H9 (cell line): ENCODE data around the gene RPS17. TPM values are rescaled to one million over a fixed set of nuclear protein-coding genes. Genes with fewer than 3 reads are reported as not detected.
"Not testable (repeated sequence)": the region's sequence is repeated elsewhere in the genome, so short reads cannot be mapped to it uniquely, and the experiment has no call there.

ENCODE experiments used
- DNase-seq: peaks from one replicate; pipeline ENCODE4 v3.0.0-alpha.2; 2017
- H2AFZ ChIP-seq: one replicate; pipeline ENCODE4 v1.6.1; 2013; ENCODE audit warnings: mild to moderate bottlenecking, low read length, control low read depth, moderate library complexity
- H2AK5ac ChIP-seq: 2 replicates; pipeline ENCODE4 v1.6.1; 2013; ENCODE audit warnings: low read length, control low read depth, mixed read lengths; ENCODE audit not compliant: insufficient read length
- H2BK120ac ChIP-seq: one replicate; pipeline ENCODE4 v1.6.1; 2013; ENCODE audit warnings: low read depth, mild to moderate bottlenecking, low read length, control low read depth, inconsistent platforms; ENCODE audit not compliant: poor library complexity, severe bottlenecking
- H2BK12ac ChIP-seq: 2 replicates; pipeline ENCODE4 v1.6.1; 2013; ENCODE audit warnings: low read length, control low read depth, mixed read lengths, low read depth; ENCODE audit not compliant: insufficient read length
- H2BK15ac ChIP-seq: 2 replicates; pipeline ENCODE4 v1.6.1; 2013; ENCODE audit warnings: low read depth, low read length, control low read depth
- H2BK20ac ChIP-seq: one replicate; pipeline ENCODE4 v1.6.1; 2013; ENCODE audit warnings: low read depth, mild to moderate bottlenecking, low read length, control low read depth, inconsistent platforms; ENCODE audit not compliant: poor library complexity, severe bottlenecking
- H2BK5ac ChIP-seq: 2 replicates; pipeline ENCODE4 v1.6.1; 2013; ENCODE audit warnings: low read length, control low read depth, mixed read lengths; ENCODE audit not compliant: insufficient read length
- H3K14ac ChIP-seq: 2 replicates; pipeline ENCODE4 v1.6.1; 2013; ENCODE audit warnings: low read length, control low read depth; ENCODE audit not compliant: insufficient read depth
- H3K18ac ChIP-seq: 2 replicates; pipeline ENCODE4 v1.6.1; 2013; ENCODE audit warnings: low read depth, mild to moderate bottlenecking, mixed read lengths, low read length, control low read depth; ENCODE audit not compliant: insufficient read length
- H3K23ac ChIP-seq: 2 replicates; pipeline ENCODE4 v1.6.1; 2013; ENCODE audit warnings: low read length, control low read depth, mixed read lengths, low read depth; ENCODE audit not compliant: insufficient read length
- H3K23me2 ChIP-seq: 2 replicates; pipeline ENCODE4 v1.6.1; 2013; ENCODE audit warnings: low read depth, mild to moderate bottlenecking, mixed read lengths, low read length, control low read depth; ENCODE audit not compliant: insufficient read length, poor library complexity, severe bottlenecking
- H3K27ac ChIP-seq: 2 replicates; pipeline ENCODE4 v1.5.1; 2013; ENCODE audit warnings: low read length, control low read depth, mixed read lengths, low read depth; ENCODE audit not compliant: insufficient read length
- H3K27me3 ChIP-seq: 2 replicates; pipeline ENCODE4 v1.6.1; 2013; ENCODE audit warnings: low read length, control low read depth, inconsistent platforms; ENCODE audit not compliant: insufficient read depth
- H3K4ac ChIP-seq: 2 replicates; pipeline ENCODE4 v1.6.1; 2013; ENCODE audit warnings: low read depth, mild to moderate bottlenecking, control low read depth, inconsistent platforms, low read length, moderate library complexity
- H3K4me1 ChIP-seq: 2 replicates; pipeline ENCODE4 v1.6.1; 2013; ENCODE audit warnings: low read length, control low read depth, inconsistent platforms; ENCODE audit not compliant: insufficient read depth
- H3K4me2 ChIP-seq: 2 replicates; pipeline ENCODE4 v1.6.1; 2013; ENCODE audit warnings: low read length, control low read depth, mixed read lengths; ENCODE audit not compliant: insufficient read length, insufficient read depth
- H3K56ac ChIP-seq: 2 replicates; pipeline ENCODE4 v1.6.1; 2013; ENCODE audit warnings: low read depth, mild to moderate bottlenecking, mixed read lengths, low read length, control low read depth; ENCODE audit not compliant: insufficient read length
- H3K79me1 ChIP-seq: 2 replicates; pipeline ENCODE4 v1.6.1; 2013; ENCODE audit warnings: low read depth, mild to moderate bottlenecking, moderate library complexity, low read length, control low read depth, inconsistent platforms; ENCODE audit not compliant: insufficient read depth, poor library complexity, severe bottlenecking
- H3K79me2 ChIP-seq: 2 replicates; pipeline ENCODE4 v1.6.1; 2013; ENCODE audit warnings: low read length, control low read depth, inconsistent platforms; ENCODE audit not compliant: insufficient read depth
- H3K9ac ChIP-seq: 2 replicates; pipeline ENCODE4 v1.6.1; 2013; ENCODE audit warnings: low read length, control low read depth, mixed read lengths; ENCODE audit not compliant: insufficient read length; ENCODE audit errors: extremely low read depth
- H3K9me3 ChIP-seq: one replicate; pipeline ENCODE4 v1.6.1; 2013; ENCODE audit warnings: low read depth, low read length, inconsistent platforms; ENCODE audit not compliant: control insufficient read depth
- H3T11ph ChIP-seq: one replicate; pipeline ENCODE4 v1.6.1; 2013; ENCODE audit warnings: mild to moderate bottlenecking, low read length, control low read depth, inconsistent platforms
- H4K20me1 ChIP-seq: one replicate; pipeline ENCODE4 v1.6.1; 2013; ENCODE audit not compliant: control insufficient read depth, insufficient read length, insufficient read depth
- H4K5ac ChIP-seq: 2 replicates; pipeline ENCODE4 v1.6.1; 2013; ENCODE audit warnings: low read depth, mild to moderate bottlenecking, mixed read lengths, low read length, control low read depth; ENCODE audit not compliant: insufficient read length
- H4K8ac ChIP-seq: replicated peaks from 2 replicates; pipeline ENCODE4 v1.6.1; 2013; ENCODE audit warnings: low read length, control low read depth, mixed read lengths, low read depth; ENCODE audit not compliant: insufficient read length
- H4K91ac ChIP-seq: 2 replicates; pipeline ENCODE4 v1.6.1; 2013; ENCODE audit warnings: low read depth, mild to moderate bottlenecking, moderate library complexity, mixed read lengths, low read length, control low read depth; ENCODE audit not compliant: insufficient read length
- H3K27ac Mint-ChIP-seq, 3 experiments: 2 replicates in 2 of 3; 3 replicates in 1 of 3; pipeline ENCODE4 v1.8.0; 2020 to 2021; ENCODE audit warnings: mixed read lengths in 3 of 3, mild to moderate bottlenecking in 1 of 3, moderate library complexity in 1 of 3
- H3K27me3 Mint-ChIP-seq: 2 replicates; pipeline ENCODE4 v1.8.0; 2021; ENCODE audit warnings: low read depth, mild to moderate bottlenecking, moderate library complexity, mixed read lengths
- H3K36me3 Mint-ChIP-seq, 3 experiments: 2 replicates in 2 of 3; 3 replicates in 1 of 3; pipeline ENCODE4 v1.8.0; 2020 to 2021; ENCODE audit warnings: low read depth in 3 of 3, mixed read lengths in 3 of 3; ENCODE audit not compliant: insufficient read depth in 1 of 3
- H3K4me1 Mint-ChIP-seq, 2 experiments: 2 replicates each; pipeline ENCODE4 v1.8.0; 2020; ENCODE audit warnings: mixed read lengths in 2 of 2
- H3K4me3 Mint-ChIP-seq, 2 experiments: 2 replicates in 1 of 2; 3 replicates in 1 of 2; pipeline ENCODE4 v1.8.0; 2020 to 2021; ENCODE audit warnings: mild to moderate bottlenecking in 2 of 2, mixed read lengths in 2 of 2, moderate library complexity in 1 of 2
- H3K9me3 Mint-ChIP-seq, 2 experiments: 2 replicates in 1 of 2; 3 replicates in 1 of 2; pipeline ENCODE4 v1.8.0; 2020; ENCODE audit warnings: mild to moderate bottlenecking in 2 of 2, mixed read lengths in 2 of 2, moderate library complexity in 1 of 2
- WGBS: extraction: QIAGEN DNeasy Blood & Tissue Kit; methylation state at CpG from one replicate; pipeline ENCODE4 v1.1.7; 2013; ENCODE audit warnings: missing lambda C conversion rate, low lambda C conversion rate, mixed read lengths; ENCODE audit not compliant: insufficient read length; ENCODE audit errors: extremely low coverage; 5-methylcytosine and 5-hydroxymethylcytosine counted together
- total RNA-seq: library from RNA; stranded (reverse); gene quantifications from 2 replicates; pipeline ENCODE4 v1.2.1, GENCODE V29; 2021
- TF ChIP-seq, protein P1 (sequence below): fragments of 200-600 bp; sonication (generic); conservative IDR thresholded peaks from 3 replicates; pipeline ENCODE4 v1.8.0; 2021; ENCODE audit warnings: antibody characterized with exemption, mild to moderate bottlenecking

The RPS17 gene
- total RNA-seq, 1 experiment from 2014 or later: 2,597 TPM

DNA sequence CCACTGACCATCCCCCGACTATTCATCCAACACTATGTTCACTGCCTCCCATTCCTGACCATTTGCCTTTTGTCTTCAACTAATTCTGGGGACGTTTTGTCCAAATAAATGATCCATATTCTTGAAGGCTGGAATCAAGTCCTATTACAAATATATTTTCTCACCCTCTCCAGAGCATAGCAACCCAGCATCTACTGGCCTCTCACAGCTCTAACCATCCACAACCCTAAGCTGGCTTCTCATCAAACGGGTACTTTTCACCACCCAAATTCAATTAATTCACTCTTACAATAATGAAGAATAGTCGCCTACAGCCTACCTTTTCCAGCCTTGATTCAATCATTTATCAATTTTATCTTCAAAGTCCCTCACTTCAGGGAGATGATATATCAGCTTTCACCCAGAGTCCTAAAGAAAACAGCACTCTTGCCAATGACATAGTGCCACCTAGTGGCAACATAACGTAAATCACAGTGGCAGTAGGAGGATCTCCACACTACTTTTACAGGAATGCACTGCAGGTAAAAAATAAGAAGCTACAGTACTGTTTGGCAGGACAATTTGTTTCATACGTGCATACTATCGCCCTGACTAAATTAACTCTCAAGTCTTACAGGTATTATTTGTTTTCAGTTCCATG lies 37.4 kb downstream of the RPS17 start:
- H4K91ac ChIP-seq, DNase-seq, H4K20me1 ChIP-seq, H3T11ph ChIP-seq, H2AK5ac ChIP-seq, H3K14ac ChIP-seq, H3K4me2 ChIP-seq, H3K4me1 ChIP-seq, H2BK12ac ChIP-seq, H3K23me2 ChIP-seq, H3K79me2 ChIP-seq, H3K4me3 Mint-ChIP-seq, H3K9me3 Mint-ChIP-seq, H4K8ac ChIP-seq, H3K23ac ChIP-seq, H3K79me1 ChIP-seq, H3K56ac ChIP-seq, H2BK5ac ChIP-seq, H2BK120ac ChIP-seq, H3K27me3 ChIP-seq, H3K27ac Mint-ChIP-seq, H3K4ac ChIP-seq, H3K9ac ChIP-seq, H3K4me1 Mint-ChIP-seq, H3K27ac ChIP-seq, H3K36me3 Mint-ChIP-seq, H3K18ac ChIP-seq, H2BK20ac ChIP-seq, H3K9me3 ChIP-seq, H4K5ac ChIP-seq, H2AFZ ChIP-seq, H2BK15ac ChIP-seq, H3K27me3 Mint-ChIP-seq: not testable (repeated sequence)
- WGBS: no CpG with 5 or more reads among the region's 7 CpGs
- TF ChIP-seq, protein P1, sequence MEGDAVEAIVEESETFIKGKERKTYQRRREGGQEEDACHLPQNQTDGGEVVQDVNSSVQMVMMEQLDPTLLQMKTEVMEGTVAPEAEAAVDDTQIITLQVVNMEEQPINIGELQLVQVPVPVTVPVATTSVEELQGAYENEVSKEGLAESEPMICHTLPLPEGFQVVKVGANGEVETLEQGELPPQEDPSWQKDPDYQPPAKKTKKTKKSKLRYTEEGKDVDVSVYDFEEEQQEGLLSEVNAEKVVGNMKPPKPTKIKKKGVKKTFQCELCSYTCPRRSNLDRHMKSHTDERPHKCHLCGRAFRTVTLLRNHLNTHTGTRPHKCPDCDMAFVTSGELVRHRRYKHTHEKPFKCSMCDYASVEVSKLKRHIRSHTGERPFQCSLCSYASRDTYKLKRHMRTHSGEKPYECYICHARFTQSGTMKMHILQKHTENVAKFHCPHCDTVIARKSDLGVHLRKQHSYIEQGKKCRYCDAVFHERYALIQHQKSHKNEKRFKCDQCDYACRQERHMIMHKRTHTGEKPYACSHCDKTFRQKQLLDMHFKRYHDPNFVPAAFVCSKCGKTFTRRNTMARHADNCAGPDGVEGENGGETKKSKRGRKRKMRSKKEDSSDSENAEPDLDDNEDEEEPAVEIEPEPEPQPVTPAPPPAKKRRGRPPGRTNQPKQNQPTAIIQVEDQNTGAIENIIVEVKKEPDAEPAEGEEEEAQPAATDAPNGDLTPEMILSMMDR: peak; percentile 31; the same call in 2 of the 3 replicates

DNA sequence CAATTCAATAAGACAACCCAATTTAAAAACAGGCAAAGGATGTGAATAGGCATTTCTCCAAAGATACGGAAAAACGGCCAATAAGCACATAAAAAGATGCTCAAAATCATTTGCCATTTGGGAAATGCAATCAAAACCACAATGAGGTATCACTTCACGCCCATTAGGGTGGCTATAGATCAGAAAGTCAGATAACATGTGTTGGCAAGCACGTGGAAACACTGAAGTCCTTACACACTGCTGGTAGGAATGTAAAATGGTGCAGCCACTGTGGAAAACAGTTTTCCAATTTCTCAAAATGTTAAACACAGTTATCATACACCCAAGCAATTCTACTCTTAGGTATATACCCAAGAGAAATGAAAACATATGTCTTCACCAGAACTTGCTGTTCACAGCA lies 39.5 kb downstream of the RPS17 start:
- H3K18ac ChIP-seq, H2BK120ac ChIP-seq, H3K27me3 Mint-ChIP-seq, H3K23ac ChIP-seq, H4K20me1 ChIP-seq, H4K5ac ChIP-seq, H3K4me1 ChIP-seq, H4K8ac ChIP-seq, H3K9me3 Mint-ChIP-seq, H3K14ac ChIP-seq, H2AFZ ChIP-seq, DNase-seq, H3K9me3 ChIP-seq, H3T11ph ChIP-seq, H2BK12ac ChIP-seq, H3K4me3 Mint-ChIP-seq, H3K27me3 ChIP-seq, H3K79me2 ChIP-seq, H3K27ac ChIP-seq, H3K4me2 ChIP-seq, H3K4me1 Mint-ChIP-seq, H3K56ac ChIP-seq, H4K91ac ChIP-seq, H3K23me2 ChIP-seq, H3K36me3 Mint-ChIP-seq, H2BK15ac ChIP-seq, H2AK5ac ChIP-seq, H3K9ac ChIP-seq, H3K4ac ChIP-seq, H2BK5ac ChIP-seq, H3K79me1 ChIP-seq, H2BK20ac ChIP-seq, H3K27ac Mint-ChIP-seq: not testable (repeated sequence)
- no CpG with 5 or more reads among the region's 4 CpGs for WGBS
